ENCODE data around the gene TTLL10.

TTLL10 gene

GRCh38 chr1:1160281-1160930, 13.3 kb upstream of the TTLL10 start:
- peaks cover 10% of the 10 kb centered on the region; the same call in 1 of the 2 replicates for H3K4me1 ChIP-seq (ENCODE audit: control insufficient read depth, insufficient read depth, low read length)
- H3K27ac ChIP-seq (ENCODE audit: low read depth, low read length) = no peak overlapping the region
- no peak overlapping the region for H3K4me3 ChIP-seq (ENCODE audit: low read depth, low read length)
- no peaks in the 10 kb centered on the region for H3K36me3 ChIP-seq (ENCODE audit: control insufficient read depth, insufficient read depth, low read length)
- H3K9ac ChIP-seq (ENCODE audit: low read depth, low read length) = no peak overlapping the region
- no peaks in the 10 kb centered on the region for H3K27me3 ChIP-seq (ENCODE audit: control insufficient read depth, insufficient read depth, low read length)
- no peaks in the 10 kb centered on the region for H3K9me3 ChIP-seq (ENCODE audit: control insufficient read depth, insufficient read depth, low read length)

GRCh38 chr1:1161078-1161682, 12.5 kb upstream of the TTLL10 start:
- H3K36me3 ChIP-seq (ENCODE audit: control insufficient read depth, insufficient read depth, low read length) = no peaks in the 10 kb centered on the region

GRCh38 chr1:1161683-1162079, 12.0 kb upstream of the TTLL10 start:
- peaks cover 10% of the 10 kb centered on the region; the same call in 1 of the 2 replicates for H3K4me1 ChIP-seq (ENCODE audit: control insufficient read depth, insufficient read depth, low read length)
- H3K27me3 ChIP-seq (ENCODE audit: control insufficient read depth, insufficient read depth, low read length) = no peaks in the 10 kb centered on the region
- H3K9ac ChIP-seq (ENCODE audit: low read depth, low read length) = no peak overlapping the region
- no peaks in the 10 kb centered on the region for H3K9me3 ChIP-seq (ENCODE audit: control insufficient read depth, insufficient read depth, low read length)
- H3K36me3 ChIP-seq (ENCODE audit: control insufficient read depth, insufficient read depth, low read length) = no peaks in the 10 kb centered on the region
- H3K4me3 ChIP-seq (ENCODE audit: low read depth, low read length) = no peak overlapping the region
- no peak overlapping the region for H3K27ac ChIP-seq (ENCODE audit: low read depth, low read length)

More at GRCh38 chr1:1161078-1161682, 12.5 kb upstream of the TTLL10 start:
- Histone ChIP-seq H3K27ac (ENCODE audit: low read depth, low read length) (no peak overlapping the region), H3K4me1 (ENCODE audit: control insufficient read depth, insufficient read depth, low read length) (peaks cover 10% of the 10 kb centered on the region; the same call in 1 of the 2 replicates), H3K9ac (ENCODE audit: low read depth, low read length) (no peak overlapping the region), H3K9me3 (ENCODE audit: control insufficient read depth, insufficient read depth, low read length) (no peaks in the 10 kb centered on the region), H3K27me3 (ENCODE audit: control insufficient read depth, insufficient read depth, low read length) (no peaks in the 10 kb centered on the region), H3K4me3 (ENCODE audit: low read depth, low read length) (no peak overlapping the region)

GRCh38 chr1:1162597-1163537, 10.8 kb upstream of the TTLL10 start:
- Histone ChIP-seq H3K4me3 (ENCODE audit: low read depth, low read length) (no peak overlapping the region), H3K4me1 (ENCODE audit: control insufficient read depth, insufficient read depth, low read length) (peaks cover 10% of the 10 kb centered on the region; the same call in 1 of the 2 replicates), H3K36me3 (ENCODE audit: control insufficient read depth, insufficient read depth, low read length) (no peaks in the 10 kb centered on the region), H3K27me3 (ENCODE audit: control insufficient read depth, insufficient read depth, low read length) (no peaks in the 10 kb centered on the region), H3K9ac (ENCODE audit: low read depth, low read length) (no peak overlapping the region), H3K9me3 (ENCODE audit: control insufficient read depth, insufficient read depth, low read length) (no peaks in the 10 kb centered on the region), H3K27ac (ENCODE audit: low read depth, low read length) (no peak overlapping the region)

- H3K9ac ChIP-seq (ENCODE audit: low read depth, low read length) = no peak overlapping the region
- no peaks in the 10 kb centered on the region for H3K27me3 ChIP-seq (ENCODE audit: control insufficient read depth, insufficient read depth, low read length)
- H3K9me3 ChIP-seq (ENCODE audit: control insufficient read depth, insufficient read depth, low read length) = no peaks in the 10 kb centered on the region
- no peak overlapping the region for H3K4me3 ChIP-seq (ENCODE audit: low read depth, low read length)
- H3K36me3 ChIP-seq (ENCODE audit: control insufficient read depth, insufficient read depth, low read length) = no peaks in the 10 kb centered on the region
- H3K27ac ChIP-seq (ENCODE audit: low read depth, low read length) = no peak overlapping the region
- H3K4me1 ChIP-seq (ENCODE audit: control insufficient read depth, insufficient read depth, low read length) = peaks cover 7% of the 10 kb centered on the region; the same call in 1 of the 2 replicates
Observed at GRCh38 chr1:1163538-1164070, 10.1 kb upstream of the TTLL10 start.

- Histone ChIP-seq H3K4me3 (ENCODE audit: low read depth, low read length) (no peak overlapping the region), H3K9me3 (ENCODE audit: control insufficient read depth, insufficient read depth, low read length) (no peaks in the 10 kb centered on the region), H3K27me3 (ENCODE audit: control insufficient read depth, insufficient read depth, low read length) (no peaks in the 10 kb centered on the region), H3K36me3 (ENCODE audit: control insufficient read depth, insufficient read depth, low read length) (no peaks in the 10 kb centered on the region), H3K9ac (ENCODE audit: low read depth, low read length) (no peak overlapping the region), H3K27ac (ENCODE audit: low read depth, low read length) (no peak overlapping the region), H3K4me1 (ENCODE audit: control insufficient read depth, insufficient read depth, low read length) (peaks cover 7% of the 10 kb centered on the region; the same call in 1 of the 2 replicates)
Observed at GRCh38 chr1:1164361-1164700, 9.3 kb upstream of the TTLL10 start.

- Histone ChIP-seq H3K9ac (ENCODE audit: low read depth, low read length) (no peak overlapping the region), H3K36me3 (ENCODE audit: control insufficient read depth, insufficient read depth, low read length) (no peaks in the 10 kb centered on the region), H3K27me3 (ENCODE audit: control insufficient read depth, insufficient read depth, low read length) (no peaks in the 10 kb centered on the region), H3K4me3 (ENCODE audit: low read depth, low read length) (no peak overlapping the region), H3K4me1 (ENCODE audit: control insufficient read depth, insufficient read depth, low read length) (peaks cover 7% of the 10 kb centered on the region; the same call in 1 of the 2 replicates), H3K27ac (ENCODE audit: low read depth, low read length) (no peak overlapping the region), H3K9me3 (ENCODE audit: control insufficient read depth, insufficient read depth, low read length) (no peaks in the 10 kb centered on the region)
Observed at GRCh38 chr1:1164701-1165451, 8.8 kb upstream of the TTLL10 start.

GRCh38 chr1:1165485-1165884, 8.2 kb upstream of the TTLL10 start:
- no peak overlapping the region for H3K9ac ChIP-seq (ENCODE audit: low read depth, low read length)
- no peaks in the 10 kb centered on the region for H3K27me3 ChIP-seq (ENCODE audit: control insufficient read depth, insufficient read depth, low read length)
- no peak overlapping the region for H3K4me3 ChIP-seq (ENCODE audit: low read depth, low read length)
- no peak overlapping the region for H3K27ac ChIP-seq (ENCODE audit: low read depth, low read length)
- H3K36me3 ChIP-seq (ENCODE audit: control insufficient read depth, insufficient read depth, low read length) = no peaks in the 10 kb centered on the region
- peaks cover 7% of the 10 kb centered on the region; the same call in 1 of the 2 replicates for H3K4me1 ChIP-seq (ENCODE audit: control insufficient read depth, insufficient read depth, low read length)
- H3K9me3 ChIP-seq (ENCODE audit: control insufficient read depth, insufficient read depth, low read length) = no peaks in the 10 kb centered on the region

- H3K4me1 ChIP-seq (ENCODE audit: control insufficient read depth, insufficient read depth, low read length) = peaks cover 7% of the 10 kb centered on the region; the same call in 1 of the 2 replicates
- no peaks in the 10 kb centered on the region for H3K9me3 ChIP-seq (ENCODE audit: control insufficient read depth, insufficient read depth, low read length)
- no peak overlapping the region for H3K27ac ChIP-seq (ENCODE audit: low read depth, low read length)
- H3K9ac ChIP-seq (ENCODE audit: low read depth, low read length) = no peak overlapping the region
- H3K27me3 ChIP-seq (ENCODE audit: control insufficient read depth, insufficient read depth, low read length) = no peaks in the 10 kb centered on the region
- no peaks in the 10 kb centered on the region for H3K36me3 ChIP-seq (ENCODE audit: control insufficient read depth, insufficient read depth, low read length)
- H3K4me3 ChIP-seq (ENCODE audit: low read depth, low read length) = no peak overlapping the region
Observed at GRCh38 chr1:1165900-1166421, 7.7 kb upstream of the TTLL10 start.

Data from HUES48 (cell line).